ENCODE results near the gene CELF6.

The CELF6 gene

GRCh38 chr15:72361176-72361575 lies 41.2 kb upstream of the CELF6 start:
- TF ChIP-seq SIN3A (IDR thresholded peaks at IDR 0.05; ENCODE audit: borderline replicate concordance, insufficient read depth, low read length) (no peak), TAF1 (IDR thresholded peaks at IDR 0.05; ENCODE audit: borderline replicate concordance, insufficient read depth, low read length) (no peak), REST (IDR thresholded peaks at IDR 0.05; ENCODE audit: insufficient read depth in 1 of 2, low read depth in 2 of 2, low read length in 2 of 2) (no peak), FOXP2 (optimal IDR thresholded peaks at IDR 0.05; ENCODE audit: borderline replicate concordance, extremely low read depth, extremely low read length, insufficient read depth) (no peak), POLR2AphosphoS5 (IDR thresholded peaks at IDR 0.05; ENCODE audit: low read depth, low read length) (no peak)

- TF ChIP-seq REST (IDR thresholded peaks at IDR 0.05; ENCODE audit: insufficient read depth in 1 of 2, low read depth in 2 of 2, low read length in 2 of 2), result peak in 1 of 2 experiments; percentile 6; a peak in 1 of 4 replicates
- TF ChIP-seq TAF1 (IDR thresholded peaks at IDR 0.05; ENCODE audit: borderline replicate concordance, insufficient read depth, low read length), result no peak
- TF ChIP-seq FOXP2 (optimal IDR thresholded peaks at IDR 0.05; ENCODE audit: borderline replicate concordance, extremely low read depth, extremely low read length, insufficient read depth), result peak; percentile 47
- no peak for TF ChIP-seq POLR2AphosphoS5 (IDR thresholded peaks at IDR 0.05; ENCODE audit: low read depth, low read length)
Observed at GRCh38 chr15:72358650-72359171, 38.8 kb upstream of the CELF6 start.

- TF ChIP-seq POLR2AphosphoS5 (IDR thresholded peaks at IDR 0.05; ENCODE audit: low read depth, low read length) (no peak), FOXP2 (optimal IDR thresholded peaks at IDR 0.05; ENCODE audit: borderline replicate concordance, extremely low read depth, extremely low read length, insufficient read depth) (no peak), REST (IDR thresholded peaks at IDR 0.05; ENCODE audit: insufficient read depth in 1 of 2, low read depth in 2 of 2, low read length in 2 of 2) (no peak), TAF1 (IDR thresholded peaks at IDR 0.05; ENCODE audit: borderline replicate concordance, insufficient read depth, low read length) (no peak), SIN3A (IDR thresholded peaks at IDR 0.05; ENCODE audit: borderline replicate concordance, insufficient read depth, low read length) (no peak)
Observed at GRCh38 chr15:72358121-72358520, 38.2 kb upstream of the CELF6 start.

GRCh38 chr15:72354496-72354895 lies 34.5 kb upstream of the CELF6 start:
- TF ChIP-seq REST (IDR thresholded peaks at IDR 0.05; ENCODE audit: insufficient read depth in 1 of 2, low read depth in 2 of 2, low read length in 2 of 2), result no peak

- TF ChIP-seq POLR2AphosphoS5 (IDR thresholded peaks at IDR 0.05; ENCODE audit: low read depth, low read length) (no peak), REST (IDR thresholded peaks at IDR 0.05; ENCODE audit: insufficient read depth in 1 of 2, low read depth in 2 of 2, low read length in 2 of 2) (no peak), FOXP2 (optimal IDR thresholded peaks at IDR 0.05; ENCODE audit: borderline replicate concordance, extremely low read depth, extremely low read length, insufficient read depth) (no peak), TAF1 (IDR thresholded peaks at IDR 0.05; ENCODE audit: borderline replicate concordance, insufficient read depth, low read length) (no peak), SIN3A (IDR thresholded peaks at IDR 0.05; ENCODE audit: borderline replicate concordance, insufficient read depth, low read length) (no peak)
Observed at GRCh38 chr15:72353266-72353665, 33.3 kb upstream of the CELF6 start.
